ENCODE data around the gene PRDM8.
"Not testable (repeated sequence)": the region's sequence is repeated elsewhere in the genome, so short reads cannot be mapped to it uniquely, and the experiment has no call there.

The PRDM8 gene

DNA sequence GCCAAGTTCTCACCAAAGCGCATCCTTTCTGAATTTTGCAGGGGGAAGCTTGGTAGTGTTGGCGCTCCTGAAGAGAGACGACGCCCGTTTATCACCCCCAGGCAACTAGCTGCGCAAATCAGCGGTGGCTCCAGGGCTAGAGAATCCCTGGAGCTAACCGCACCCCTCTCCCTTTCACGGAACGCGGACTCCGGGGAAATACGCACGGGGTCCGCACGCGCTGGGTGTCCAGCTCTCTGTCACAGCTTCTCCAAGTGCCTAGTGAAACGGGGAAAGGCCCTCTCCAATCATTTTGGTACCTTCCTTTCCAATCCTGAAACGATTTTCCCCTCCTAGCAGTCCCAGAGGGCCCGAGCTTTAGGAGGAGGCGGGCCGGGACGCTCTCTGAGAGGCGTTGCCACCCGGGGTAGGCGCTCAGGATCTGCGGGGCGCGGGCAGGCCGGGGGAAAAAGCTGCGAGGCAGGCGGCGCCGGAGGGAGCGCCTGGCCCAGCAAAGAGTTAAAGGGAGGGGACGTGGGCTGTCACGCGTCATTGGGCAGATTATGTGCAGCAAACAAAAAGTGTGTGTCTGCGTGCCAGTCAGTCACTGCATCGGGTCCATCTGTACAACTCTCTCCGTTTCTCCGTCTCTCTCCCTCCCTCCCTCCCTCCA lies at the start of gene PRDM8:
TSS of gene PRDM8 (plus strand) at position 582 of the 652 bp plus-strand sequence. CDS start 2,578 bp downstream, outside the sequence.
- DNase-seq, result peak; percentile 45 to 66

DNA sequence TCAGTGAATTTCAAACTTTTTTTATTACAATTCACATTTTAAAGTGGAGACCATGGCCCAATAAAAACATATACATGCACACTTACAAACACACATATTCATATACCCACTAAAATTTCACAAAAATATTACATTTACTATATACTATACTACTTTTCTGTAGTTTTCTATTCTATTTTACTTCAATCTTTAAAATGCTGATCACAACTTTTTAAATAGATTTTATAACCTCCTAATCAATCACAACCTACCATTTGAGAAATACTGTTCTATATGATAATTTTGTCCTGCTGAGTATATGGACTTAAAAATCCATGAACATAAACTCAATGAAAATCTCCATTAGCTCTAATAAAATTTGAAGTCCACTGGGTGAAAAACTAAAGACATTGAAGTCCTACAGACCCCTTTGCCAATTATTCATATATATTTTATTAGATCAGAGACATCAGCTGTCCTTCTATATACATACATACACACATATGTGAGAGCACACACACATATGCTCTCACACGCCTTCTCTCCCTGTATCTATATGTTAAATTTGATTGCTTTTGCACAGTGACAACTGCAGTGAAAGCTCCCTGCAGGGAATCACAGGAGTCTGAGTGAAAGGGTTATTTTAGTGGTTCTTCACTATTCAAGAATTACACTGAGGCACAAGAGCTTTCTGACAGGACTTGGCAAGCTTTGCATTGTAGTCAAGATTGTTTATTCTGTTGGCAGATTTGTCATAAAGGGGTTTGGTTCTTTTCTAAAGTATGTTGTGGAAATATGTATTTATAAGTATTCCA lies 46.7 kb upstream of the PRDM8 start:
- DNase-seq, result no peak

DNA sequence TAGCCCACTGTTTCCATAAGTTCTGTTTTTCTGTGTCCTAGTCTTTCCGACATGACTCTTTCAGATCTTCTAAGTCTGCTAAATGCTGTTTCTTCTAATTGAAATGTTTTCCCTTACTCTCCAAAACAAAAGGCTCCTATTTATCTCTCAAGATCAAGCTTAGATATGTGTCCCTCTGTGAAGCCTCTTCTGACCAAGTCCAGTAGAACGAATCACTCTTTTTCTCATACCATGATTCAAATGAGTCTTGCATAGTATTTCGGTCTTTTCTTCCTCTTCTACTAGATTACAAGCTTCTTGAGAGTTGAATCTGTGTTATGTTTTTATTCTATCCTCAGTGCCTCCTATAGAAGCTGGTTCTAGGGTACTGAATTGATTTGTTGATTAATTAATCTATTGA lies 45.3 kb upstream of the PRDM8 start:
- DNase-seq, result no peak

DNA sequence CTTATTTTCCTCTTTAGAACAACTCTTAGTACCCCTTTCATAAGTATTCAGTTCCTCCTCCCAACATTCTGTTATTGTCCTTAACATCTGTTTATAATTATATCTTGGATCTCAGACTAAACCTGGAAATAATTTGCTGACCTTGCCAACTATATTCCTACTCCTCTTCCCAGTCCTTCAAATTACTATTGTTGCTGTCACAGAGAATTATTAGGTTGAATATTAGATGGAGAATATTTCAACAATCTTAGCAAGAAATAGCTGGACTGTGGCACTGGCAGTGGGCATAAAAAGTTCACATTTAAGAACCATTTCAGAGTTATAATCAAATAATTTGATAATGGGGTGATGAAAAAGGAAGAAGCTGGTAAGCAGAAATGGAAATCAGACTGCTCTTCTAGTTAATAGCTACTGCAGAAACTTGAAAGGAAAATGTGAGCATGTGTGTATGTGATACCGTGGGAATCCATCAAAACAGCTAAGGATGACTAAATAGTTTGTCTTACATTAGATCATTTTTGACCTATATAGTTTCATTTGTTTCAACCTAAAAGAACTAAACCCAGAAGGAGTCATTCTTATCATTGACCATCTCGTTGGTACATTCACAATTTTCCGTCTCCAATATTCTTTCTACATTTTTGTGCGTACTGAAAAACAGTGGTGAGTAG lies 43.3 kb upstream of the PRDM8 start:
- no peak for DNase-seq

DNA sequence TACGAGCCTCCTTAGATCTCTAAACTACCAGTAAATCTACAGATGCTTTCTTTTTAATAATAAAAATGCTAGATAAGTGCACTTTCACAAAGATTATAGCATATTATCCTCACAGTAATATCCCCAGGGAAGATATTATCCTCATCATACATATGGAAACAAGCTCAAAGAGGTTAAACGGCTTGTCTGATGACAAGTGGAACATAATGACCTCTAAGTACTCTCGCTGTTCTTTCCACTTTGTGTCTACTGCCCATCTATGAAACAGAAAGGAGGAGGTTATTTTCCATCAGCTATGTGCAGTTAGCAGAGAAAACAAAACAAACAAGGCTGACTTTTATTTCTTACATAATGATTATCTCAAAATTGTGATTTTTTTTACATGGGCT lies 42.8 kb upstream of the PRDM8 start:
- DNase-seq, result no peak

DNA sequence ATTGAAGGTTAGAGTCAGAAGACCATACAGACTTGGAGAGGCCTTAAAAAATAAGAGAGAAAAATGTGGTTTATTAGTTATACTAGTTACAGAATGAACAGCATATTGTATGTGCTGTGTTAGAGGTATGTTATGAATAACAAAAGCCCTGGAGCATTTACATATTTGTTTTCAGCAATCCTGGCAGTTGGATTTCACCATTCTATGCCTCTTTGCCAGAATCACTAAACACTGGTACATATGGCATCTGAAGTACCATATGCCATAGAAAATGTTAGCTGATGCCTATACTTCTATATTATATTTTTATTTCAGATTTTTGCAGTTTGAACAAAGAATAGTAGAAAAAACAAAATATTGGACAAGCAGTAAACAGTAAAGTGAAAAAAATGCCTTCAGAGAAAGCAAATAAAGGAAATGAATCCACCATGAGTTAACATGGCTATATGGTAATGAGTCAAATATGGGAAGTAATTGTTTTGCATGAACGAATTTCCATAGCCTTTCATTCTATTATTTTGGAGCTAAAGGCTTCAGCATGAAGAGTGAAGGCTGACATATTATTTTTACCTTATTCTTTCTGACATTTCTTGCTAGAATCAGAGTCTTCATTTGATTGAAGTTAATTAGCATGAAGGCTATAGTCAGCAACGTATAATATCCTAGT lies 41.9 kb upstream of the PRDM8 start:
- DNase-seq, result no peak

DNA sequence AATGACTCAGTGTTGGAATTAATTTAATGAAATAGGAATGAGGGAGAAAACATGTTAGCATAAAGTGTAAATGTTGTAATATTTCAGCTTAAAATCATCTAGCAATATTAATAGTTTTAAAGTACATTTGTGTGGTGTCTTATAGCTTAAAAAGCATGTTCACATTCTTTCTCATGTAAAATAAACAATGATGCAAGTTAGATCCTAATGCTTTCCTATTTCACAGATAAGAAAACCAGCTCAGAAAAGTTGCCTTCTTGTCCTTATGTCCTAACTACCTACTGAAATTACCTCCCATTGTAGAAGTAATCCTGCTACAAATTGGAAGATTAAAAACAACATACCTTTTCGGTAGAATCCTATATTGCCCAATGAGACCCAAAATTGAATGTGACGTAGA lies 40.9 kb upstream of the PRDM8 start:
- DNase-seq, result no peak

DNA sequence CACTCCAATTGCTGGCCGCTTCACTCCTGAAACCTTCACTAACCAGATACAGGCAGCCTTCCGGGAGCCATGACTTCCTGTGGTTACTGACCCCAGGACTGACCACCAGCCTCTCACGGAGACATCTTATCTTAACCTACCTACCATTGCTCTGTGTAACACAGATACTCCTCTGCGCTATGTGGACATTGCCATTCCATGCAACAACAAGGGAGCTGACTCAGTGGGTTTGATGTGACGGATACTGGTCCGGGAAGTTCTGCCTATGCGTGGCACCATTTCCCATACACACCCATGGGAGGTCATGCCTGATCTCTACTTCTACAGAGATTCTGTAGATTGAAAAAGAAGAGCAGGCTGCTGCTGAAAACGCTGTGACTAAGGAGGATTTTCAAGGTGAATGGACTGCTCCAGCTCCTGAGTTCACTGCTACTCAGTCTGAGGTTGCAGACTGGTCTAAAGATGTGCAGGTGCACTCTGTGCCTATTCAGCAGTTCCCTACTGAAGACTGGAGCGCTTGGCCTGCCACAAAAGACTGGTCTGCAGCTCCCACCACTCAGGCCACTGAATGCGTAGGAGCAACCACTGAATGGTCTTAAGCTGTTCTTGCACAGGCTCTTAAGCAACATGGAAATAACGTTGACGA lies 35.8 kb upstream of the PRDM8 start:
- DNase-seq, result no peak

DNA sequence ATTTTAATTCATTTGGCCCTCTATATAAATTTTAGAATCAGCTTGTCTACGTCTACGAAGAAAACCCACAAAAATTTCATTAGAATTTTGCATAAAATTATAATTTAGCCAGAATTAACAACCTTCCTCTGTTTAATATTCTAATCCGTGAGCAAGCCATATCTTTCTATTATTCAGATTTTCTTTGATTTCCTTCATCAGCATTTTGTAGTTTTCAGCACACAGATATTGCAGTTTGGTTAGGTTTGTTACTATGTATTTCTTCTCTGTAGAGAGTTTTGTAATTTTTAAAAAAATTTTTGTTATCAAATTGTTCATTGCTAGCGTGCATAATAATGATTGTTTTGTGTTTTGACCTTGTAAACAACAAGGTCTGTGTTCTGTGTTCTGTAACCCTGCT lies 34.9 kb upstream of the PRDM8 start:
- DNase-seq, result no peak

DNA sequence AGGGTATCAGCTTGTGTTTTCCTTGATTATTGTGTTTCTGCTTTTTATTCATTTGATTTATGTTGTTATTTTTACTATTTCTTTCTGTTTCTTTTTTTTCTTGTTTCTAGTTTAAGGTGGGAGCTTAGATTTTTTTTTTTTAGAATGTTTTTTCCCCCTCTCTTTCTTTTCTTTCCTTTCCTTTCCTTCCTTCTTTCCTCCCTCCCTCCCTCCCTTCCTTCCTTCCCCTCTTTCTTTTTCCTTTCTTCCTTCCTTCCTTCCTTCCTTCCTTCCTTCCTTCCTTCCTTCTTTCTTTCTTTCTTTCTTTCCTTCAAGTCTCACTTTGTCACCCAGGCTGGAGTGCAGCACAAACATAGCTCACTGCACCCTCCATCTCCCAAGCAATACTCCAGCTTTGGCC lies 31.4 kb upstream of the PRDM8 start:
- no peak for DNase-seq

DNA sequence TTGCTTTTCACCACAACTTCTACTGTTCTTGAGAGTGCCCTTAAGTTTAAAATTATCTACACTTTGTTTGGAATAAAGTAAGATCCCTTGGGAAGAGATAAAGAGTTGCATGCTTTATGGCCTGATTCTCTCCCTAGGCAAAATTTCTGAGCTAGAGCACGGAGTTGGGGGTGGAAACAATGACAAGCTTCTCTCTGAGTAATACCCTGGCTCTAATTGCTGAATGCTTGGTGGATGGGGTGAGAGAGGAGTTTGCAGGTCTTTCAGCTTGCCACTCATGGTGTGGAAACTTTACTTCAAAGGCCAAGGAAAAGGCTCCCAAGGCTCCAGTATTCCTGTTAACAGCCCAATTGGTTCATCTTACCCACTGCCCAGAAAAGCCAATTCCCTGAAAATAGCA lies 26.1 kb upstream of the PRDM8 start:
- DNase-seq, result peak in 1 of 2 experiments; percentile 42

DNA sequence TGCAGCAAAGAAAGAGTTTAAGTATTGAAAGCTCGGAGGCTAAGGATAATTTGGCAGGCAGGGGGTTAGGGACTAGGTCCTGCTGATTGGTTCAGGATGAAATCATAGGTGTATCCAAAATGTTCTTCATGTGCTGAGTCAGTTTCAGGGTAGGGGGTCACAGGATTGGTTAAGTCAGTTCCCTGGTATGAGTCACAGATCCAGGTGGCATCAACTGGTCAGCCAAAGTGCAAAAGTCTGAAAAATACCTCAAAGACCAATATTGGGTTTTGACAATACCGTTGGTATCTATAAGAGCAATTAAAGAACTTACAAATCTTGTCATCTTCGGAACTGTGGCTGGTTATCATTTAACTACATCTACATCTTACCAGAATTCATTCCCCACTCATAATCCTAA lies 25.6 kb upstream of the PRDM8 start:
- DNase-seq, result no peak

DNA sequence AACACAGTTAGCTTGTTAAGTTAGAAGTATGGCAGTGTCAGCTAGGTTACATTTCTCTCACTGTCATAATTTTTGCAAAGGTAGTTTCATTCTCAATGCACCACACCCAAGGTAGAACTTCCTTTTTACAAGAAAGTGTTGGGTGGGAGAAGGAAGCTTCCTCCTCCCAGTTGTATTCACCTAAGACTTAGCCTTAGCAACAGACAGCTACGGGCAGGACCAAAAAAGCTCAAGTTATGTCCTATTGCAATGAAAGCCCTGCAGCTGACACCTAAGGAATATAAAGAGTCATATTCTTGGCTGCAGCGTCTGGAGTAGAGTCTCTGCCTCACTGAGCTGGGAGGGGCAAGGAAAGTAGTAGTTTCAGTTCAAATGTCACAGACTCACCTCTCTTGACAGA lies 25.1 kb upstream of the PRDM8 start:
- peak in 1 of 2 experiments; percentile 29 for DNase-seq

DNA sequence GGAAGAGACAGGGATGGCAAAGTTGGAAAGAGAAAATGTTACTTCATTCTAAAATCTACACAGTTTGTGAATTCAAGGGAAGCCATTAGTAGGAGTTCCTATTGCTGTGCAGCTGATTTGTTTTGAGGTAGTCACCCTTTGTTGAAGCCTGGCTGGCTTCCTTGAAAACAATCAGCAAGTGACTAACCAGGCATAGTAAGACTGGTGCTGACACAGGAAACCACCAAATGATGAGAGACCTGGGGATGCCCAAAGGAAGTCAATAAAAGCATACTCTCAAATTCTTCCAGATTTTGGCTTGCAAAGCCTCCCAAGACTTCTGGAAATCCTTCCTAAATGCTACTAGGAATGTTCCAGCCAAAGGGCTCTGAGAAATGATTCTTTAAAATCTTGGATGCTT lies 23.9 kb upstream of the PRDM8 start:
- DNase-seq, result peak in 1 of 2 experiments; percentile 65

DNA sequence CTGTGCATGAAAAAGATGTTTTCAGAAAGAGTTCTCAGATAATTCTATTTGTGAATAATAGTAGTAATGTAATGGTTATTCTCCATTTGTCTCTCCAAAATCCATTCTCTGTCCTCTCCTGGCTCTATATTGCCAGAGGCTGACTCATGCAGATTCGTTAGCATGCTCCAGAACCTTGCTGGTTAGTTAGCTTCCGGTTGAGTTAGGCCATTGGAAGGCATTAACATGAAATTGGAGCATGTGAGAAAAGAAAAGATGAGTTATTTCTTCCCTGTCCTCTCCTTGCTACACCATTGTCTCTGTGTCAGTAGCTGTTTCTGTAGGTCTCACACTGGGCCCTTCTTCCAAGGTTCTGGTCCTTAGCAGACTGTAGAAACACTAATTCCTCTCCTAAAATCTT lies 23.5 kb upstream of the PRDM8 start:
- DNase-seq, result no peak

DNA sequence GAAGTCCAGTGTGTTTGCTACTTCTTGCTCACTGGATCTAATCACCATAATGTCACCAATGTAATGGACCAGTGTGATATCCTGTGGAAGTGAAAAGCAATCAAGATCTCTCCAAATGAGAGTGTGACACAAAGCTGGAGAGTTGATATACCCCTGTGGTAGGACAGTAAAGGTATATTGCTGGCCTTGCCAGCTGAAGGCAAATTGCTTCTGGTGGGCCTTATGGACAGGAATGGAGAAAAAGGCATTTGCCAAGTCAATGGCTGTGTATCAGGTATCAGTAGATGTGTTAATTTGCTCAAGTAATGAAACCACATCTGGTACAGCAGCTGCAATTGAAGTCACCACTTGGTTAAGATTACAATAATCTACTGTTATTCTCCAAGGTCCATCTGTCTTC lies 19.5 kb upstream of the PRDM8 start:
- DNase-seq, result not testable (repeated sequence)

DNA sequence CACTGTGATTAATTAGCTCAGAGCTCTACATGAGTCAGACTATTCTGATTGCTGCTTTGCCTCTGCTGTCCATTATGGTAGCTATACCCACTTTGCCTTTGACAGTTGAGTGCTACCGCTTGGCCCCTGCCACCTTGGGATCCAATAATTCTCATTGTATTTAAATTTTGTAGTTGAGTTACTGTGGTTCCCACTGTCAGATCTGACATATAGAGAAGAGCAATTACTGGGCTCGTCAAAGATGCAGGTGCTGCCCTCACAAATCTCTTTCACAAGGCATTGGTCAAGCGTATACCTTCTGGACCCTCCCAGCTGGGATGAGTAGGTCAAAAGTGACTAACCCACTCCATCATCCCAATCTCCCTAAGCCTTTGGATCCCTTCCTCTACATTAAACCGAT lies 18.3 kb upstream of the PRDM8 start:
- no peak for DNase-seq

DNA sequence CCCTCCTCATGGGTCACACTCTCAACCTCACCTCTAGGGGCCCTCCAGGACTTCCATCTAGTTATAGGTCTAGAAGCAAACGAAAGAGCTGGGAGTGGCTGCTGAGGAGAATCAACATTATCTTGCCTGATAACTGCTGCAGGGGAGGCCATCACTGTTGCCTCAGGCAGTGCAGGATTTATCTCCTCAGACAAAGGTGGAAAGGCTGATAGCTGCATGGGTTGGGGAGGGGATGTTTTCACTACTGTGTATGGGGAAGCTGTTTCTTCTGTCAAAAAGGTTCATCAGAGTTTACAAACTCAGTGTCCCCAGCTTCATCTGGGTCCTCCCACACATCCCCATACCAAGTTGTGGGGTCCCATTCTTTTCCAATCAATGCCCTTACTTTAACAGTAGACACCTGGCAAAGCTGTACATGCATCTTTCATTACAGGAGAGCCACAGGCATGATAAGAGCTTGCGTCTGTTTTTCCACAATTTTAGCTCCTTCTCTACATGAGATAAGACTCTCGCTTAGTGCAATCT lies 17.6 kb upstream of the PRDM8 start:
- no peak for DNase-seq

DNA sequence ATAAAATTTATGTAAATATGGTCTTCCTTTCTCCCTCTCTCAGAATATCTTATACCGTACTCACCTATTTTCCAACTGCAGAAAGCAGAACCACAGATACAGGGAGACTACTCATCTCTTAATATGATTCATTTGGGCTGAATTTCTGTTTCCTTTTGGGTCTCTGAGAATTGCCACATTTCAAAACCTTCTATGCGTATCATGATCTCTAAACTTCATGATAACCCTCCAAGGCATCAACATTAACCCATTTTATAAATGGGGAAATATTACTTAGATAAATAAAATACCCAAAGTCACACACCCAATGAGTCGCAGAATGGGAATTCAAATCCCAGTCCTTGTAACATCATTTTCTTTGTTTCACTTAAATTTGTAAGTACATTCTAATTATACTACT lies 16.6 kb upstream of the PRDM8 start:
- no peak for DNase-seq

DNA sequence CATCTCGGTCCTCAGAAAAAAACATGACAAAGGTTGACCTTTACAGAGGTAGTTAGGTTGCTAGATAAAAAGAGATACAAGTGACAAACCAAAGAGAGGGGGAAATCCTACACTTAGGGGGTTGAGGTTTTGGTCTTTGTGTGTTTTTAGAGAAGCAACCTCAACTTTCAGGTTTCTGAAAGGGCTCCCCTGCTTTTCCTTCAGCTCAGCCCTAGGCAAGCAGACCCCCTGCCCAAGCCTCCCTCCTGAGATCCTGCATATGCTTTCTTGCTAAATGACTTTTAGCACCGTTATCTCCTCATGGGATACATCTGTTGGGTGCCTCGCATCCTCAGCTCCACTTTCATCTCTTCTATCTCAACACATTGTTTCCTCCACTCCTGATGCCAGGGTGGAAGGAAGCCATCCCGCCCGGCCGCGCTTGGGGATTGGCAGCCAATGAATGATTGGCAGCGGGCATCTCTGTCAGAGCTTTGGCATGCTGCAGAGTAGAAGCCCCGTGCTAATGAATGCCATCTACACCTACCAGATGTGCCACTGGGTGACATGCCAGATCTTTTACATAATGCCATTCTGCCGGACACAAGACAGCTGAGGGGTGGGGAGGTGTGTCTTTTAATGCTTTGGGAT lies 15.0 kb upstream of the PRDM8 start:
- no peak for DNase-seq

DNA sequence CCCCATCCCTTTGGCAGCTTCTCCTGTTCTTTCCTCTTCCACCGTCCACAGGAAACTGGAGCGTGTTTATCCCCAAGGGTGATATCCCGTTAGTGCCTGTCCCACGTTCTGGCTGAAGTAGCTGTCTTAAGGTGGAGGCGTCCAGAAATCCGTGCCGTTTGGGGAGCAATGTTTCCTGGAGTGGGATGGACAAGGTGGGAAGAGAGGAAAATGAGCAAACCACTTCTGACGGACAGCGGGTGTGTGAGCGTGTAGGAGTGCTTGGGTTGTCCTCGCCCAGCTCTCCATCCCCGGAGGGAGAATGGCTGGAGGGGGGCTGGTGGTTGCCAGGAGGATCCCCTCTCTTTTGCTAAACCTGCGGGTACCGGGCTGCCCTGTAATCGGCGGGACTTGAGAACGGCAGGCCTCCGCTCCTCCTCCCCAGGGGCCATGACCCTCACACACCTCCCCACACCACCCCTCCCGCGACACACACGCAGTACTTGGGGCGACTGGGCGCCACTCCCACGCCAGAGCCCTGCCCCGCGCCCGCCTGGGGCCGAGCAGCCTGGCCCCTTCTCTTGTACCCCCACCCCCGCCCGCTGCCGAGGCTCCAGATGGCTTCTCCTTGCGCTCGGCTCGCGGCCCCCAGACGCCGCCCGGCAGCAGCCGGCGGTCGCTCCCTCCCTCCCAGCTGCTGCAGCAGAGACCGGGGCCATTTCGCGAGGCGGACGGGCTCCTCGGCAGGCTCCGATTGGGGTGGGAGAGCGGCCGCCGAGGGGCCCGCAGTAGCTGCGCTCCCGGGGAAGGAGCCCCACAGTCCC lies 13.9 kb upstream of the PRDM8 start:
- DNase-seq, result peak in 1 of 2 experiments; percentile 20
